ENCODE data around the gene PHIP. TPM values are rescaled to one million over a fixed set of nuclear protein-coding genes. Genes with fewer than 3 reads are reported as not detected.
A peak's percentile ranks its signal among the peaks of the same experiment; 100 is the strongest.
"Not testable (repeated sequence)": the region's sequence is repeated elsewhere in the genome, so short reads cannot be mapped to it uniquely, and the experiment has no call there.

PHIP gene
- polyA plus RNA-seq (ENCODE audit: low read depth in 6 of 6) = 10 to 100 TPM in 5 of 6 donors, 1 to 10 TPM in 1; 9.0 to 18.7 (median 14.5) TPM

DNA sequence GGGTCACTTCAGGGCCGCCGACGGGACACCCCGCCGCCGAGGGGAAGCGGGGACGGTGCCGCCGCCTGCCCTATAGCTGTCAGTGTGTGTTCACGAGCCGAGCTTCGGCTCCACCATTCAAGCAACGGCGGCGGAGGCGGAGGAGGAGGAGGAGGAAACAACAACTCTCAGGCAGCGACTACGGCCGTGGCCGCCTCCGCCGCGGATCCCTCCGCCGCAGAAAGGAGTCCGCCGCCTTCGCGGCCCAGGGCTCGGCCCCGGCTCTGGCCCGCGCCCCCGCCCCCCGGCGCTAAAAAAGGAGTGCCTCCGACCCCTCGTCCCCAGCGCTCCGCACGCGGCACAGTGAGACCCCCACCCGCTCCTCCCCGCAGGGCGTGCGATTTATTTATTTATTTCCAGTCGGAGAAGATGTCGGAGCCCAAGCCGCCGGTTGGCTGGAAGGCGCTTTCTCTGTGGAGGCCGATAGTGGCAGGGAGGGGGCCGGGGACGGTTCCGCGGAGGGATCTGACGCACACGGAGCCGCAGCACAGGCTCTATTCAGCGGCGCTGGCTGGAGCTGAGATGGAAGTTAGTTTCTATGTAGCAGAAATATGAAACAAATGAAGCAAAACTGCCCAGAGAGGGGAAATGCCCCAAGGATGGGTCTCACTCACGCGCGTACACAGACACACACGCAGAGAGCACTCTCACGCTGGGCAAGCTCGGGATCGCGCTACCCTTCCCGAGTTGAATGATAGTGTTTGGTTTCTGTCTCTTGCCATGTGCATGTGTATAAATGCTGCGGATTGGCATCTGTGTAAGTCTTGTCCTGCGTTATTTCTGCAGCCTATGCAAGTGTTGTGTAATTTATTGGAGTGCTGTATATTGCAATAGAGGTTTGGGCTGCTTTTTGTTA lies at the start of gene PHIP:
Gene PHIP, minus strand, starts transcription at position 180 of the 895 bp plus-strand sequence. CDS start 186 bp downstream, outside the sequence.
- Mint-ChIP-seq H3K27me3 (peaks cover 0 to 14% (median 4%) of the 10 kb centered on the region in 3 donors), H3K4me3 (peak within 1 kb of the TSS; percentile 94 to 99 (median 96)), H3K9me3 (no peaks in the 10 kb centered on the region), H3K4me1 (peaks cover 6 to 37% (median 21%) of the 10 kb centered on the region in 3 donors), H3K27ac (peak within 1 kb of the TSS; percentile 95 to 98 (median 97)), H3K36me3 (no peaks in the 10 kb centered on the region)
- ATAC-seq (ENCODE audit: low read depth in 2 of 2) = peak; percentile 71 to 77
- peak; percentile 94 for DNase-seq

DNA sequence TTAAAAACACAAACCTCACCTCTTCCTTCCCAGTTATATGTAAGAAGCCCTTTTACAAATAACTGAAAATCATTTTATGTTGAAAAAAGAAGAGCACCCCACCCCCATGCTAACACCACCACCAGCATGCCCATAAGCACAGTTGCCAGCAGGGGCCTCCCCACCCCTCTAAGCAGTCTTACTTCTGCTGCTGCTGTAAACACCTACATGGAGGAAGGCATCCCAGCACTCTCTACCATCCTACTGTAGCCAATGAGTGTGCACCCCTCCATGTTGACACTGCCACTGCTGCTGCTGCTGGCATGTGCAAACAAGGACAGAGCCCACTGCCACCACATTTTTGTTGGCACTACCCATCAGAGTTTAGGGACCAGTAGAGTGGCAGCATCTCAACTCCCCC lies 49.6 kb upstream of the PHIP start:
- no peak for DNase-seq

DNA sequence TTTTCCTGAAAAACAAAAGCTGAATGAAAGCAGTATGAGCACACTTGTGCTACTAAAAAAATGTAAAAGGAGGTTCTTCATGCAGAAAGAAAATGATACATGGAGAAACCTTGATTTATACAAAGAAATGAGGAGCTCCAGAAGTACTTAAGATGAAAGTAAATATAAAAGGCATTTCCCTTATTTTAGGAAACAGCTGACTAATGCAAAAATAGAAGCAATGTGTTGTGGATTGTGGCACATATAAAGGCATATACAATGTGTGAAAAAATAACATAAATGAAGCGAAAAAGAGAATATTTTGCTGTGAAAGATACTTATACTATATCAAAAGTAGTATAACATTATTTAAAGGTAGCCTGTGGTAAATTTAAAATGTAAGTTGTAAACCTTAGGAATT lies 41.2 kb upstream of the PHIP start:
- DNase-seq (no peak), ATAC-seq (ENCODE audit: low read depth in 2 of 2) (no peak)
- Mint-ChIP-seq H3K27ac (no peak overlapping the region), H3K9me3 (peaks cover 0 to 7% (median 3%) of the 10 kb centered on the region in 7 donors), H3K27me3 (peaks cover 7 to 28% (median 27%) of the 10 kb centered on the region in 3 donors), H3K4me1 (no peaks in the 10 kb centered on the region), H3K4me3 (no peak overlapping the region), H3K36me3 (no peaks in the 10 kb centered on the region)

More for the DNA sequence above, 49.6 kb upstream of the PHIP start:
- H3K4me1 Mint-ChIP-seq = no peaks in the 10 kb centered on the region
- peak in 1 of 2 donors; percentile 27 for ATAC-seq (ENCODE audit: low read depth in 2 of 2)
- no peak overlapping the region for H3K27ac Mint-ChIP-seq
- peaks cover 0 to 22% (median 12%) of the 10 kb centered on the region in 7 donors for H3K9me3 Mint-ChIP-seq
- peaks cover 0 to 8% of the 10 kb centered on the region in 2 donors for H3K36me3 Mint-ChIP-seq
- peaks cover 6 to 18% (median 10%) of the 10 kb centered on the region in 3 donors for H3K27me3 Mint-ChIP-seq
- H3K4me3 Mint-ChIP-seq = no peak overlapping the region

DNA sequence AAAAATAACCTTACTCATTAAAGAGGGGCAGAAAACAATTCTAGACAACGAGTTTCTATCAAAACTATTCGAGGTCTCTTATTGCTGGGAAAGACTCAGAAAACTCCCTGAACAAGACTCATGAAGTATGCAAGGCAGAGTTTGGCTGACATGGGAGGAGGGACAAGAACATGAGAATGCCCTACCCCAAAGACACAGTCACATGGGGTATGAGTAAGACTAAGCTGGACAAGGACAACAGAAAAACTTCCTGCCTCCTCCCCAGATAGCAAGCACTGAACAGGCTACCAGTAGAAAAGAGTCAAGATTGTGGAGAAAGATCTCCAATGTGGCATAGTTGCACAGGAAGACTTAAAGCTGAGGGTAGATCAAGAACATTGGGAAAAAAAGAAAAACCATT lies 39.7 kb upstream of the PHIP start:
- no peaks in the 10 kb centered on the region for H3K4me1 Mint-ChIP-seq
- H3K27me3 Mint-ChIP-seq = peaks cover 7 to 28% (median 27%) of the 10 kb centered on the region in 3 donors
- ATAC-seq (ENCODE audit: low read depth in 2 of 2) (no peak), DNase-seq (no peak)
- no peaks in the 10 kb centered on the region for H3K36me3 Mint-ChIP-seq
- no peak overlapping the region for H3K4me3 Mint-ChIP-seq
- H3K9me3 Mint-ChIP-seq = peaks cover 0 to 1% (median 0%) of the 10 kb centered on the region in 7 donors
- peak overlapping the region in 1 of 6 donors; percentile 30 for H3K27ac Mint-ChIP-seq

DNA sequence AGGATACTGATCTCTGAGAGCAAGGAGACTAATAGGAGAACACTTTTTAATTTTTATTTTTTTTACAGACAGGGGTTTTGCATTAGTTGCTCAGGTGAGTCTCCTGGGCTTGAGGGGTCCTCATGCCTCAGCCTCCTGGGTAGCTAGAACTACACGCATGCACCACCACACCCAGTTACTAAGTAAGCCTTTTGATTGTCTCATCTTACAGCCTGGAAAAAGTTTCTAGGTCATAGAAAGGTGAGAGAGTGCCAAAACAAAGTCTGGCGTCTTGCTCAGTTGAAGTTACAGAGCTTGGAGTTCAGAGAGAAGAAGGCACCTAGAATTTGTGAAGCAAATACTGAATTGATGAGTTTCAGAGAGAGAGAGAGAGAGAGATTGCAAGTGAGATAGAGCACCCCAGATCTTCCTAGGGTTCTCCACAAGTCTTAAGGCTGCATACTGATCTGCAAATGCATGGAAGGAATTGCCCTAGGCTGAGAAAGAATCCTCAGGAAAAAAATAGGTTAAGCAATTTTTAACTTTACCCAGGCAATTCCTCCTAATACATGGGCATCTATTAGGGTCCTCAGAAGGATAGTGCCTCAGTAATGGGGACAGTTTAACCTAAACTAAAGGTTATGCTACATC lies 37.6 kb upstream of the PHIP start:
- no peaks in the 10 kb centered on the region for H3K4me1 Mint-ChIP-seq
- ATAC-seq (ENCODE audit: low read depth in 2 of 2) (no peak), DNase-seq (no peak)
- H3K36me3 Mint-ChIP-seq = no peaks in the 10 kb centered on the region
- H3K27me3 Mint-ChIP-seq = peaks cover 7 to 28% (median 27%) of the 10 kb centered on the region in 3 donors
- no peak overlapping the region for H3K4me3 Mint-ChIP-seq
- H3K27ac Mint-ChIP-seq = no peak overlapping the region
- H3K9me3 Mint-ChIP-seq = peaks cover 0 to 1% (median 0%) of the 10 kb centered on the region in 7 donors

DNA sequence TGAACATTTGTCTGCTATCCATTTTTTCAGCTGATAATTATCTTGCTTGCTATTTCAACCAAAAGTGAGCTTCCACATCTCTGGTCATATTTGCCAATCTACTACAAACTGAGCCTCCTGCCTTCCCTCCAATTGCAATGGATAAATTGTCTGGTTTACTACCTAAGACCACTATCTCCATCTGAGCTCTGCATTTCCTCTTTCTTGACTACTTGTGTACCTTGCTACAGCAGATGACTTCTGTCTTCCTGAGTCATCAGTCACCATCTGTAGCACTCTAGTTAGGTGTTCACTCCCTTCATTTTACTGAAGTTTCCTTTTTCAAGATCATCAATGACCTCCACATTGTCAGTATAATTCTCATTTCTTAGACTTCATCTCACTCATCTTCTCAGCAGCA lies 33.5 kb upstream of the PHIP start:
- no peaks in the 10 kb centered on the region for H3K36me3 Mint-ChIP-seq
- DNase-seq (no peak), ATAC-seq (ENCODE audit: low read depth in 2 of 2) (no peak)
- no peak overlapping the region for H3K4me3 Mint-ChIP-seq
- peaks cover 0 to 1% (median 0%) of the 10 kb centered on the region in 7 donors for H3K9me3 Mint-ChIP-seq
- no peaks in the 10 kb centered on the region for H3K4me1 Mint-ChIP-seq
- H3K27ac Mint-ChIP-seq = no peak overlapping the region
- peaks cover 0 to 13% (median 9%) of the 10 kb centered on the region in 3 donors for H3K27me3 Mint-ChIP-seq

DNA sequence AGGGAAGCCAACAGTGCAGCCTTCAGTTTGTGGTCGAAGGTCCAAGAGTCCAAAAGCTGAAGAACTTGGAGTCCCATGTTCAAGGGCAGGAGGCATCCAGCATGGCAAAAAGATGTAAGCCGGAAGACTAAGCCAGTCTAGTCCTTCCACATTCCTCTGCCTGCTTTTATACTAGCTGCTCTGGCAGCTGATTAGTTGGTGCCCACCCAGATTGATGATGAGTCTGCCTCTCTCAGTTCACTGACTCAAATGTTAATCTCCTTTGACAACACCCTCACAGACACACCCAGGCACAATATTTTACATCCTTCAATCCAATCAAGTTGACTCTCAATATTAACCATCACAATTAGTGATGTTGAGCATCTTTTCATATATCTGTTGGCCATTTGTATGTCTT lies 23.1 kb upstream of the PHIP start:
- ATAC-seq (ENCODE audit: low read depth in 2 of 2) = no peak
- Mint-ChIP-seq H3K9me3 (peaks cover 0 to 24% (median 5%) of the 10 kb centered on the region in 7 donors), H3K27ac (no peak overlapping the region), H3K27me3 (peaks cover 17 to 29% (median 19%) of the 10 kb centered on the region in 3 donors), H3K36me3 (peaks cover 0 to 6% of the 10 kb centered on the region in 2 donors), H3K4me1 (no peaks in the 10 kb centered on the region), H3K4me3 (no peak overlapping the region)
- DNase-seq = no peak

DNA sequence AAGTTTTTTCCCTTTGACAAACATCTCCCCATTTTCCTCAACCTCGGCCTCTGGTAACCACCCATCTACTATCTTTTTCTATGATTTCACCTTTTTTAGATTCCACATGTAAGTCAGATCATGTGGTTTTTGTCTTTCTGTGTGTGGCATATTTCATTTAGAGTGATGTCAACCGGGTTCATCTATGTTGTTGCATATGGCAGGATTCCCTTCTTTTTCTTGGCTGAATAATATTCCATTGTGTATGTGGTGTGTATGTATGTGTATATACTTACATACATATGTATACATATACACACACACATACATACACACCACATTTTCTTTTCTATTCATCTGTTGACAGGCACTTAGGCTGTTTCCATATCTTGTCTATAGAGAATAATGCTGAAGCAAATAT lies 22.2 kb upstream of the PHIP start:
- peaks cover 0 to 6% of the 10 kb centered on the region in 2 donors for H3K36me3 Mint-ChIP-seq
- H3K4me1 Mint-ChIP-seq = no peaks in the 10 kb centered on the region
- no peak overlapping the region for H3K4me3 Mint-ChIP-seq
- peaks cover 0 to 24% (median 5%) of the 10 kb centered on the region in 7 donors for H3K9me3 Mint-ChIP-seq
- ATAC-seq (ENCODE audit: low read depth in 2 of 2) (no peak), DNase-seq (no peak)
- H3K27me3 Mint-ChIP-seq = peaks cover 17 to 24% (median 19%) of the 10 kb centered on the region in 3 donors
- no peak overlapping the region for H3K27ac Mint-ChIP-seq

DNA sequence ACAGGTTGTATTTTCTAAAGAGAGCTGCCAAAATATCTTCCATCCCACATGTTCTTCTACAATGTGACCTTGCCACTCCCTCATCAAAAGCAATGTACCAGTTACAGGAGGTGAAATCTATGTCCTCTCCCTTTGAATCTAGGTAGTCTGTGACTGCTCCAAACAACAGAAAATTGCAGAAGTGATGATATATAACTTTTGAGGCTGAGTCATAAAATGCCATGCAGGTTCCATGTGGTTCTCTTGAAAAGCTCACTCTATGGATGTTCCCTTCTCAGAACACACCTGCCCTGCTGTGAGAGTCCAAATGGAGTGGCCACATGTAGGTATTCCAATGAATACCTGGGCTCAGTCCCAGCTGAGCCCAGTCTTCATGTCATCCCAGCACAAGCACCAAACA lies 16.9 kb upstream of the PHIP start:
- no peak for DNase-seq
- H3K9me3 Mint-ChIP-seq = peaks cover 0 to 4% (median 0%) of the 10 kb centered on the region in 7 donors
- no peak for ATAC-seq (ENCODE audit: low read depth in 2 of 2)
- no peaks in the 10 kb centered on the region for H3K36me3 Mint-ChIP-seq
- H3K4me3 Mint-ChIP-seq = no peak overlapping the region
- H3K27me3 Mint-ChIP-seq = peaks cover 4 to 15% (median 12%) of the 10 kb centered on the region in 3 donors
- no peaks in the 10 kb centered on the region for H3K4me1 Mint-ChIP-seq
- H3K27ac Mint-ChIP-seq = peak overlapping the region in 1 of 6 donors; percentile 35

DNA sequence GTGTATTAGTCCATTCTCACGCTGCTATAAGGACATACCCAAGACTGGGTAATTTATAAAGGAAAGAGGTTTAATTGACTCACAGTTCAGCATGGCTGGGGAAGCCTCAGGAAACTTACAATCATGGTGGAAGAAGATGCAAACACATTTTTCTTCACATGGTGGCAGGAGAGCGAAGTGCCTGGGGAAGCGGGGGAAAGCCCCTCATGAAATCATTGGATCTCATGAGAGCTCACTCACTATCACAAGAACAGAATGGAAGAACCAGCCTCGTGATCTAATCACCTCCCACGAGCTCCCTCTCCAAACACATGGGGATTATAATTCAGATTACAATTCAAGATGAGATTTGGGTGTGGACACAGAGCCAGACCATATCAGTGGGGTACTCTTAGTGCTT lies 13.7 kb upstream of the PHIP start:
- not testable (repeated sequence) for H3K36me3 Mint-ChIP-seq, DNase-seq
- H3K27me3 Mint-ChIP-seq = peaks cover 4 to 27% (median 19%) of the 10 kb centered on the region in 3 donors

DNA sequence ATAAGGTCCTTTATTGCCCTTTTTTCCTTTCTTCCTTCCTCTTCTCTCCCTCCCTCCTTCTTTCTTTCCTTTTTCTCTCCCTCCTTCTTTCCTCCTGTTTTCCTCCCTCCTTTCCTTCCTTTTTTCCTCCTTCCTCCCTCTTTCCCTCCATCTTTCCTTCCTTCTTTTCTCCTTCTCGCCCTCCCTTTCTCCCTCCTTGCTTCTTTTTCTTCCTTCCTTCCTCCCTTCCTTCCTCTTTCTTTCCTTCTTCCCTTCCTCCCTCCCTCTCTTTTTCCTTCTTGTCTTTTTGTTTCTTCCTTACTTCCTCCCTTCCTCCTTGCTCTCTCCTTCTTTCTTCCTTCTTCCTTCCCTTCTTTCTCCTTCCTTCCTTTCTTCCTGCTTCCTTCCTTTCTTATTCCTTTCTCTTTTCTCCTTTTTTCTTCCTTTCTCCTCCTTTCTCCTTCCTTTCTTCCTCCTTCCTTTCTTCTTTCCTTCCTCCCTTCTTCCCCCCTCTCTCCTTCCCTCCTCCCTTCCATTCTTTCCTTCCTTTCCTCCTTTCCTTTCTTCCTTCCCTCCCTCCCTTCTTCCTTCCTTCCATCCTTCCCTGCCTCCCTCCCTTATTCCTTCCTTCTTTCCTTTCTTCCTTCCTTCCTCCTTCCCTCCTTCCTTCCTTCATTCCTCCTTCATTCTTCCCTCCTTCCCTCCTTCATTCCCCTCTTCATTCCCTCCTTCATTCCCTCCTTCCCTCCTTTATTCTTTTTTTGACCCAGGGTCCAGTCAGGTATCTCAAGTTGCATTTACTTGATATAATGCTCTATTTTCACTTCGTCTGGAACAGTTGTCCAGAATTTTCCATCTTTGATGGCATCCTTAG lies 11.7 kb upstream of the PHIP start:
- Mint-ChIP-seq H3K27me3 (peaks cover under 1 to 22% (median 19%) of the 10 kb centered on the region in 3 donors), H3K4me3 (no peak overlapping the region), H3K27ac (no peak overlapping the region), H3K4me1 (no peaks in the 10 kb centered on the region), H3K36me3 (no peaks in the 10 kb centered on the region), H3K9me3 (peaks cover 0 to 5% (median 0%) of the 10 kb centered on the region in 7 donors)
- ATAC-seq (ENCODE audit: low read depth in 2 of 2) (no peak), DNase-seq (no peak)

More for the DNA sequence above, 13.7 kb upstream of the PHIP start:
- ATAC-seq (ENCODE audit: low read depth in 2 of 2); H3K9me3 Mint-ChIP-seq; H3K4me1 Mint-ChIP-seq; H3K4me3 Mint-ChIP-seq; H3K27ac Mint-ChIP-seq: not testable (repeated sequence)

DNA sequence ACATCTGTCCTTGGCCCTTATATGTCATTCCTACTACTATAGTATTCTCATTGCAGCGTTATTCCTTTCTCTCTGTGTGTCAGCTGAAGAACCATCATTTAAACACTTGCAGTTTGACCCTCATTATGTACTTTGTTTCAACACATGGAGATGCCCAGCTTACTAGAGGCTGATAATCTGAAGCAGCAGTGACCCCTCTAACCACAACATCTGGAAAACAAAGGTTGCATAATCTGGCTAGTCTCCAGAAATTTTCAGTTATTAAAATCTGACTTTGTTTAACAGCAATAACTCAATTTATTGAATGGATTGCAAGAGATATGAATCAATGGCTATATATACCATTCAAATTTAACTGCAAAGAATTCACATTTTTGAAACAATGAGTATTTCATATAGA lies 6.6 kb upstream of the PHIP start:
- no peak overlapping the region for H3K4me3 Mint-ChIP-seq
- H3K27me3 Mint-ChIP-seq = peaks cover 0 to 33% (median 9%) of the 10 kb centered on the region in 3 donors
- peaks cover 0 to 5% (median 0%) of the 10 kb centered on the region in 3 donors for H3K4me1 Mint-ChIP-seq
- ATAC-seq (ENCODE audit: low read depth in 2 of 2) (no peak), DNase-seq (no peak)
- H3K27ac Mint-ChIP-seq = no peak overlapping the region
- no peaks in the 10 kb centered on the region for H3K36me3 Mint-ChIP-seq
- H3K9me3 Mint-ChIP-seq = no peaks in the 10 kb centered on the region

DNA sequence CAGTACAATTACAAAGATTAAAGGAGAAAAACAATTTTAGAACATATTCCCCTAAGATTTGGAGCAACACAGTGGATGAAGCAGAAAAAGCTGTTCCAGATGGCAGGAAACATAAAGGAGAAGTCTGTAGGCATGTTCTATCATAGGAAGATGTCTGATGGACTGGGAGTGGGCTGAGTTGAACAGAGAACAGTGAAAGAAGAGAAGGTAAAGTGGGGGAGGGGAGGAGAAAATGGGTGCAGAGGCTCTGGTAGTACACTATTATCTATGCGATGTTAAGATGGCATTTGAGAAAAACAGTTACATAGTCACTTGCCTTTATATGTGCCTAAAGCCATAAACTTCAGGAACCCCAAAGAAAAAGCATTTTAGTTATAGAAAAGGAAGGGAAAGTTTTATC lies 4.2 kb upstream of the PHIP start:
- H3K27me3 Mint-ChIP-seq = peaks cover 0 to 22% (median 4%) of the 10 kb centered on the region in 3 donors
- ATAC-seq (ENCODE audit: low read depth in 2 of 2) (no peak), DNase-seq (no peak)
- no peak overlapping the region for H3K27ac Mint-ChIP-seq
- H3K4me3 Mint-ChIP-seq = peak overlapping the region in 1 of 8 donors; percentile 8
- no peaks in the 10 kb centered on the region for H3K36me3 Mint-ChIP-seq
- no peaks in the 10 kb centered on the region for H3K9me3 Mint-ChIP-seq
- H3K4me1 Mint-ChIP-seq = peaks cover 0 to 16% (median 10%) of the 10 kb centered on the region in 3 donors

All from naive B cell (primary cell).